GM23338 (cell line): ENCODE data around the gene RBCK1.

Source experiments
- EZH2 ChIP-seq: fragments of 200-600 bp; sonication (generic); IDR thresholded peaks from one replicate; pipeline ENCODE4 v1.8.0; 2017; ENCODE audit warnings: antibody characterized with exemption, mild to moderate bottlenecking, low read depth; ENCODE audit not compliant: unreplicated experiment
- TF ChIP-seq, protein P1 (sequence below): IDR thresholded peaks from 2 replicates; pipeline ENCODE4 v1.6.1; 2016; ENCODE audit warnings: antibody characterized with exemption
- TF ChIP-seq, protein P2 (sequence below): IDR thresholded peaks from one replicate; pipeline ENCODE4 v1.6.1; 2018; ENCODE audit warnings: antibody characterized with exemption; ENCODE audit not compliant: unreplicated experiment

DNA sequence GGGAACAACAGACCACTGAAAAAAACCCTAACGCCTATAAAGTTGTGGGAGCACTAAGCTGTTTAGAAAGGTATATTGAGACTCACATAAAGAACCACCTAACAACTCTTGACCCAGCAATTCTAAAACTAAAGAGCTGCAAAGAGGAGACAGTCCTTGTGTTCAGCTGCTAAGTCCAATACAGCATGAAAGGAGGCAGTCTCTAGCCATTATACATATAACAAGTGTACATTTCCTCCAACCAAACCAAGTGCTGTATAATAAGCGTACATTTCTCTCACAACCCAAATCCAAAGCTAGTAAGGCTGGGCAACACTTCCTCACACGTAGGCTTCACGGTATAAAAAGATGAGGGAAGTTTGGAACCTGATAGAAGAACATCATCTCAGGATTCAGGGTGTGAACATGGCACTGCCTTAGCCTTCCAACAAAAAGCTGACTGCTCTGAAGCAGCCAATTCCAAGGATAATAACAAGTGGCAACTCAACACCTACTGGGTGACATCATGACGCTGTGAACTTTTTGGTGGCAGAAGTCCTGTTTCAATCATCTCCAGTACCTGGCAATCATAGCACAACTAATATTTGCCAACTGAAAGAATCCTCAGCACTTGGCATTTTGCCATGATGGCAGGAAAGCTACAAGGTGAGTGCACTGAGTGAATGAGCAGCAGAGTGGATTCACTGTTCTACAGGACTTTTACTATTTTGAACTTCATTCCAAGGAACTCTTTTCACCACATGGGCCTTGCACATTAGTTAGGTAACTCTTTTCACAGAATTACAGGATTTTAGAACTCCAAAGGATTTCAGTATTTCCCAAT lies 37.6 kb downstream of the RBCK1 start:
- no peak for TF ChIP-seq EZH2
- TF ChIP-seq, protein P1, sequence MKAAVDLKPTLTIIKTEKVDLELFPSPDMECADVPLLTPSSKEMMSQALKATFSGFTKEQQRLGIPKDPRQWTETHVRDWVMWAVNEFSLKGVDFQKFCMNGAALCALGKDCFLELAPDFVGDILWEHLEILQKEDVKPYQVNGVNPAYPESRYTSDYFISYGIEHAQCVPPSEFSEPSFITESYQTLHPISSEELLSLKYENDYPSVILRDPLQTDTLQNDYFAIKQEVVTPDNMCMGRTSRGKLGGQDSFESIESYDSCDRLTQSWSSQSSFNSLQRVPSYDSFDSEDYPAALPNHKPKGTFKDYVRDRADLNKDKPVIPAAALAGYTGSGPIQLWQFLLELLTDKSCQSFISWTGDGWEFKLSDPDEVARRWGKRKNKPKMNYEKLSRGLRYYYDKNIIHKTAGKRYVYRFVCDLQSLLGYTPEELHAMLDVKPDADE = no peak
- TF ChIP-seq, protein P2, sequence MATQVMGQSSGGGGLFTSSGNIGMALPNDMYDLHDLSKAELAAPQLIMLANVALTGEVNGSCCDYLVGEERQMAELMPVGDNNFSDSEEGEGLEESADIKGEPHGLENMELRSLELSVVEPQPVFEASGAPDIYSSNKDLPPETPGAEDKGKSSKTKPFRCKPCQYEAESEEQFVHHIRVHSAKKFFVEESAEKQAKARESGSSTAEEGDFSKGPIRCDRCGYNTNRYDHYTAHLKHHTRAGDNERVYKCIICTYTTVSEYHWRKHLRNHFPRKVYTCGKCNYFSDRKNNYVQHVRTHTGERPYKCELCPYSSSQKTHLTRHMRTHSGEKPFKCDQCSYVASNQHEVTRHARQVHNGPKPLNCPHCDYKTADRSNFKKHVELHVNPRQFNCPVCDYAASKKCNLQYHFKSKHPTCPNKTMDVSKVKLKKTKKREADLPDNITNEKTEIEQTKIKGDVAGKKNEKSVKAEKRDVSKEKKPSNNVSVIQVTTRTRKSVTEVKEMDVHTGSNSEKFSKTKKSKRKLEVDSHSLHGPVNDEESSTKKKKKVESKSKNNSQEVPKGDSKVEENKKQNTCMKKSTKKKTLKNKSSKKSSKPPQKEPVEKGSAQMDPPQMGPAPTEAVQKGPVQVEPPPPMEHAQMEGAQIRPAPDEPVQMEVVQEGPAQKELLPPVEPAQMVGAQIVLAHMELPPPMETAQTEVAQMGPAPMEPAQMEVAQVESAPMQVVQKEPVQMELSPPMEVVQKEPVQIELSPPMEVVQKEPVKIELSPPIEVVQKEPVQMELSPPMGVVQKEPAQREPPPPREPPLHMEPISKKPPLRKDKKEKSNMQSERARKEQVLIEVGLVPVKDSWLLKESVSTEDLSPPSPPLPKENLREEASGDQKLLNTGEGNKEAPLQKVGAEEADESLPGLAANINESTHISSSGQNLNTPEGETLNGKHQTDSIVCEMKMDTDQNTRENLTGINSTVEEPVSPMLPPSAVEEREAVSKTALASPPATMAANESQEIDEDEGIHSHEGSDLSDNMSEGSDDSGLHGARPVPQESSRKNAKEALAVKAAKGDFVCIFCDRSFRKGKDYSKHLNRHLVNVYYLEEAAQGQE = no peak
